ENCODE data around the gene GNA14. TPM values are rescaled to one million over a fixed set of nuclear protein-coding genes. Genes with fewer than 3 reads are reported as not detected.
"Not testable (repeated sequence)": the region's sequence is repeated elsewhere in the genome, so short reads cannot be mapped to it uniquely, and the experiment has no call there.

Gene GNA14
- total RNA-seq, 4 donors from 2014 or later = 0.20 to 0.56 (median 0.22) TPM; not detected in 1

DNA sequence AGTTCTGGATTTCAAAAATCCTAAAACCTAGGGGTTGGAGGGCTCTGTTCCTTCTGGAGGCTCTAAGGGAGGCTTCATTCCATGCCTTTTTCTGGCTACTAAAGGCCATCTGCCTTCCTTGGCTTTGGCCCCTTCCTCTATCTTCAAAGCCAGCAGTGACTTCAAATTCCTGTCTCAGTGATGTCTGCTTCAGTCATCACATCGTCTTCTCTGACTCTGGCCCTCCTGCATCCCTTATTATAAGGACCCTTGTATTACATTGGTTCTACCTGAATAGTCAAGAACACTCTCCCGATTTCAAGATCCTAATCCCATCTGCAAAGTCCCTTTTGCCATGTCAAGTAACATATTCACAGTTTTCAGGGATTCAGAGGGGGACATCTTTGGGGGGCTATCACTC is 60.3 kb downstream of the GNA14 start:
- no peak for DNase-seq
- in situ Hi-C loops (cut with MboI; ENCODE audit: low sequenced_read_pairs in 4 of 4) (no loop called here), intact Hi-C loops (cut with DNase I; ENCODE audit: low total_unique reads) (no loop called here)
- Histone ChIP-seq H3K4me1 (no peaks in the 10 kb centered on the region), H3K4me3 (no peak overlapping the region), H3K27me3 (no peaks in the 10 kb centered on the region), H3K9me3 (no peaks in the 10 kb centered on the region), H3K27ac (no peak overlapping the region), H3K36me3 (no peaks in the 10 kb centered on the region)
- TF ChIP-seq, protein P1, sequence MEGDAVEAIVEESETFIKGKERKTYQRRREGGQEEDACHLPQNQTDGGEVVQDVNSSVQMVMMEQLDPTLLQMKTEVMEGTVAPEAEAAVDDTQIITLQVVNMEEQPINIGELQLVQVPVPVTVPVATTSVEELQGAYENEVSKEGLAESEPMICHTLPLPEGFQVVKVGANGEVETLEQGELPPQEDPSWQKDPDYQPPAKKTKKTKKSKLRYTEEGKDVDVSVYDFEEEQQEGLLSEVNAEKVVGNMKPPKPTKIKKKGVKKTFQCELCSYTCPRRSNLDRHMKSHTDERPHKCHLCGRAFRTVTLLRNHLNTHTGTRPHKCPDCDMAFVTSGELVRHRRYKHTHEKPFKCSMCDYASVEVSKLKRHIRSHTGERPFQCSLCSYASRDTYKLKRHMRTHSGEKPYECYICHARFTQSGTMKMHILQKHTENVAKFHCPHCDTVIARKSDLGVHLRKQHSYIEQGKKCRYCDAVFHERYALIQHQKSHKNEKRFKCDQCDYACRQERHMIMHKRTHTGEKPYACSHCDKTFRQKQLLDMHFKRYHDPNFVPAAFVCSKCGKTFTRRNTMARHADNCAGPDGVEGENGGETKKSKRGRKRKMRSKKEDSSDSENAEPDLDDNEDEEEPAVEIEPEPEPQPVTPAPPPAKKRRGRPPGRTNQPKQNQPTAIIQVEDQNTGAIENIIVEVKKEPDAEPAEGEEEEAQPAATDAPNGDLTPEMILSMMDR (IDR thresholded peaks at IDR 0.05 in 4 of 5, conservative IDR thresholded peaks at IDR 0.05 in 1 of 5) = no peak
- no peak for TF ChIP-seq POLR2A (IDR thresholded peaks at IDR 0.05)
- ATAC-seq = no peak

GRCh38 chr9:77587042-77587441 is 61.1 kb downstream of the GNA14 start:
- H3K4me1 ChIP-seq = no peaks in the 10 kb centered on the region
- DNase-seq (no peak), ATAC-seq (no peak)
- in situ Hi-C loops (cut with MboI; ENCODE audit: low sequenced_read_pairs in 4 of 4) = no loop called here
- H3K27ac ChIP-seq = no peak overlapping the region
- H3K27me3 ChIP-seq = no peaks in the 10 kb centered on the region
- intact Hi-C loops (cut with DNase I; ENCODE audit: low total_unique reads) = no loop called here
- TF ChIP-seq, protein P1 (IDR thresholded peaks at IDR 0.05 in 4 of 5, conservative IDR thresholded peaks at IDR 0.05 in 1 of 5) = no peak
- no peak for TF ChIP-seq POLR2A (IDR thresholded peaks at IDR 0.05)
- no peaks in the 10 kb centered on the region for H3K36me3 ChIP-seq
- no peaks in the 10 kb centered on the region for H3K9me3 ChIP-seq
- no peak overlapping the region for H3K4me3 ChIP-seq

- intact Hi-C loops (cut with DNase I; ENCODE audit: low total_unique reads) (no loop called here), in situ Hi-C loops (cut with MboI; ENCODE audit: low sequenced_read_pairs in 4 of 4) (no loop called here)
- Histone ChIP-seq H3K4me3 (no peak overlapping the region), H3K4me1 (no peaks in the 10 kb centered on the region), H3K27me3 (no peaks in the 10 kb centered on the region), H3K36me3 (no peaks in the 10 kb centered on the region), H3K9me3 (no peaks in the 10 kb centered on the region), H3K27ac (no peak overlapping the region)
- TF ChIP-seq, protein P1 (IDR thresholded peaks at IDR 0.05 in 4 of 5, conservative IDR thresholded peaks at IDR 0.05 in 1 of 5) = no peak
- TF ChIP-seq POLR2A (IDR thresholded peaks at IDR 0.05) = no peak
- ATAC-seq (no peak), DNase-seq (no peak)
Measured at GRCh38 chr9:77586591-77586990, 61.5 kb downstream of the GNA14 start.

DNA sequence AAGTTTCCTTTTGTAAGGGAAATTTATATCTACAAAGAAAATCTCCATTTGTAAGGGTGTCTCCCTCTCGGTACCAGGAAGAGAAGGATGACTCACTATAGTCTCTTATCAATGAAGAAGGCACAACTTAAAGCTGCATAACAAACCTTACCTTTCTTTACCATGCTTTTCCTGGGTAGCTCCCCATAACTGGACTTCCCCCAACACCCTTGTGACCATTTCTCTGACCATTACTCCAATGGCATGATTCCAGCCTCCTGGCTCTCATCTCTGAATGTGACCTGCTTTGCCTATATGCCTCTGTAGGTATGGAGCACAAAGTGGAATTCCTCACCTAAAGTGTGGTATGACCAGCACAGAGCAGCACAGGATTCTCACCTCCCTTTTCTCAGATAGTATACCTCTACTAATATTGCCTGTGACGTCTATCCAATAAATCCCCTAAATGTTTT is 62.8 kb downstream of the GNA14 start:
- Histone ChIP-seq H3K27me3 (no peaks in the 10 kb centered on the region), H3K36me3 (no peaks in the 10 kb centered on the region), H3K4me3 (no peak overlapping the region), H3K4me1 (no peaks in the 10 kb centered on the region), H3K9me3 (no peaks in the 10 kb centered on the region), H3K27ac (no peak overlapping the region)
- ATAC-seq (no peak), DNase-seq (no peak)
- TF ChIP-seq, protein P1 (IDR thresholded peaks at IDR 0.05 in 4 of 5, conservative IDR thresholded peaks at IDR 0.05 in 1 of 5) = no peak
- TF ChIP-seq POLR2A (IDR thresholded peaks at IDR 0.05) = no peak
- in situ Hi-C loops (cut with MboI; ENCODE audit: low sequenced_read_pairs in 4 of 4) = no loop called here
- intact Hi-C loops (cut with DNase I; ENCODE audit: low total_unique reads) = no loop called here

GRCh38 chr9:77584927-77585326 is 63.2 kb downstream of the GNA14 start:
- DNase-seq; ATAC-seq; intact Hi-C loops (cut with DNase I; ENCODE audit: low total_unique reads); in situ Hi-C loops (cut with MboI; ENCODE audit: low sequenced_read_pairs in 4 of 4); H3K36me3 ChIP-seq; H3K27ac ChIP-seq; H3K27me3 ChIP-seq; H3K9me3 ChIP-seq; H3K4me1 ChIP-seq; H3K4me3 ChIP-seq: not testable (repeated sequence)
